Stimulated activated CD8-positive, alpha-beta memory T cell treated with anti-CD3 and anti-CD28 coated beads, Interleukin-12 subunit alpha, Interleukin-12 subunit beta, amount 100 ng/mL, for 4 hours (primary cell): ENCODE results near the gene INPP5K.

Source experiments
- DNase-seq: peaks from one replicate; pipeline ENCODE4 v3.0.0-alpha.2; 2020; ENCODE audit warnings: low read depth

INPP5K gene

GRCh38 chr17:1505586-1505985, 10.8 kb downstream of the INPP5K start:
- DNase-seq: no peak

GRCh38 chr17:1504866-1505265, 11.5 kb downstream of the INPP5K start:
- DNase-seq: no peak

- no peak for DNase-seq
These were observed 12.7 kb downstream of the INPP5K start for GRCh38 chr17:1503699-1504098.

- no peak for DNase-seq
These were observed 17.5 kb downstream of the INPP5K start for GRCh38 chr17:1498869-1499268.

GRCh38 chr17:1498233-1498632, 18.2 kb downstream of the INPP5K start:
- DNase-seq: no peak

- no peak for DNase-seq
These were observed 18.6 kb downstream of the INPP5K start for GRCh38 chr17:1497831-1498230.

- DNase-seq: no peak
These were observed 19.5 kb downstream of the INPP5K start for GRCh38 chr17:1496869-1497268.

- DNase-seq: no peak
These were observed 21.0 kb downstream of the INPP5K start for GRCh38 chr17:1495265-1495989.

GRCh38 chr17:1494736-1495253, 21.6 kb downstream of the INPP5K start:
- no peak for DNase-seq

GRCh38 chr17:1494203-1494602, 22.2 kb downstream of the INPP5K start:
- DNase-seq: no peak

GRCh38 chr17:1493291-1493980, 23.0 kb downstream of the INPP5K start:
- DNase-seq: no peak

GRCh38 chr17:1492249-1493206, 23.9 kb downstream of the INPP5K start, which contains the start of gene MYO1C:
TSS of gene MYO1C (minus strand) at chr17:1492686. CDS start at chr17:1492487, 199 bp downstream.
- DNase-seq: no peak

- DNase-seq: no peak
These were observed 24.8 kb downstream of the INPP5K start for GRCh38 chr17:1491443-1492248.

GRCh38 chr17:1490643-1491442, 25.6 kb downstream of the INPP5K start:
- DNase-seq: no peak

- no peak for DNase-seq
These were observed 27.6 kb downstream of the INPP5K start for GRCh38 chr17:1488826-1489270.

GRCh38 chr17:1487939-1488825, 28.2 kb downstream of the INPP5K start:
- peak; percentile 59 for DNase-seq

- peak; percentile 72 for DNase-seq
These were observed 29.4 kb downstream of the INPP5K start for GRCh38 chr17:1486802-1487695.
